AG04450 (cell line): ENCODE measurements around the gene TBC1D2. TPM values are rescaled to one million over a fixed set of nuclear protein-coding genes. Genes with fewer than 3 reads are reported as not detected.

Source experiments
- CTCF ChIA-PET: fragments of 300-600, 350-600 bp; formaldehyde crosslinking; extraction: SDS; loops from one replicate; lab custom pipeline; 2022; ENCODE audit warnings: antibody characterized with exemption, inconsistent platforms; lab: Charles Lee
- POLR2A ChIA-PET: fragments of 350-600 bp; formaldehyde crosslinking; extraction: SDS; loops from one replicate; lab custom pipeline; 2021; ENCODE audit warnings: antibody characterized with exemption, inconsistent platforms; lab: Yijun Ruan, JAX
- DNase-seq: peaks from one replicate; pipeline ENCODE4 v3.0.0-alpha.2; 2011; ENCODE audit warnings: low read depth, low spot score
- H3K27ac ChIP-seq: one replicate; pipeline ENCODE4 v1.5.1; 2012; ENCODE audit warnings: low read depth, low read length, control low read depth
- H3K27me3 ChIP-seq: one replicate; pipeline ENCODE4 v1.6.0; 2012; ENCODE audit warnings: low read length; ENCODE audit not compliant: control insufficient read depth, insufficient read depth
- H3K4me3 ChIP-seq: 2 replicates; pipeline ENCODE4 v1.5.1; 2011; ENCODE audit warnings: mild to moderate bottlenecking, low read depth, low read length, control low read depth
- H3K9me3 ChIP-seq: 2 replicates; pipeline ENCODE4 v1.5.1; 2012; ENCODE audit warnings: low read length; ENCODE audit not compliant: control insufficient read depth, insufficient read depth
- CTCF ChIP-seq: IDR thresholded peaks from 2 replicates; pipeline ENCODE4 v1.5.1; 2011; ENCODE audit warnings: low read depth, low read length, control low read depth, inconsistent platforms
- polyA plus RNA-seq: library from polyadenylated mRNA; depleted of rRNA; stranded (reverse); fragments of >200 nt; gene quantifications from 2 replicates; pipeline ENCODE4 v1.2.3, GENCODE V29; 2011

The TBC1D2 gene
- polyA plus RNA-seq, 1 experiment, result 17.2 TPM

GRCh38 chr9:98164912-98165311, 90.5 kb downstream of the TBC1D2 start:
- Histone ChIP-seq H3K27ac (no peak overlapping the region), H3K9me3 (no peaks in the 10 kb centered on the region), H3K4me3 (no peak overlapping the region), H3K27me3 (peaks cover 9% of the 10 kb centered on the region)
- ChIA-PET POLR2A (no interaction called here), CTCF (no interaction called here)
- no peak for TF ChIP-seq CTCF
- DNase-seq, result no peak

GRCh38 chr9:98162613-98163012, 92.8 kb downstream of the TBC1D2 start:
- Histone ChIP-seq H3K9me3 (no peaks in the 10 kb centered on the region), H3K4me3 (no peak overlapping the region), H3K27ac (no peak overlapping the region), H3K27me3 (peaks cover 14% of the 10 kb centered on the region)
- no peak for DNase-seq
- TF ChIP-seq CTCF, result no peak
- CTCF ChIA-PET, result no interaction called here
- POLR2A ChIA-PET, result no interaction called here

GRCh38 chr9:98161851-98162250, 93.6 kb downstream of the TBC1D2 start:
- CTCF ChIA-PET, result no interaction called here
- no peak for DNase-seq
- POLR2A ChIA-PET, result no interaction called here
- H3K4me3 ChIP-seq, result no peak overlapping the region
- H3K27me3 ChIP-seq, result peaks cover 14% of the 10 kb centered on the region
- no peak overlapping the region for H3K27ac ChIP-seq
- H3K9me3 ChIP-seq, result no peaks in the 10 kb centered on the region
- TF ChIP-seq CTCF, result no peak

GRCh38 chr9:98159790-98160189, 95.7 kb downstream of the TBC1D2 start:
- Histone ChIP-seq H3K27me3 (peaks cover 10% of the 10 kb centered on the region), H3K9me3 (no peaks in the 10 kb centered on the region), H3K27ac (no peak overlapping the region), H3K4me3 (no peak overlapping the region)
- no peak for DNase-seq
- no peak for TF ChIP-seq CTCF
- POLR2A ChIA-PET, result no interaction called here
- CTCF ChIA-PET, result no interaction called here

- TF ChIP-seq CTCF, result no peak
- no peak for DNase-seq
- H3K27ac ChIP-seq, result no peak overlapping the region
- no peaks in the 10 kb centered on the region for H3K9me3 ChIP-seq
- peaks cover 10% of the 10 kb centered on the region for H3K27me3 ChIP-seq
- POLR2A ChIA-PET, result no interaction called here
- CTCF ChIA-PET, result interaction anchor here (0.7 kb wide), 1 partner anchor 291 kb away, joined by 5 read pairs; no protein-coding TSS in a partner anchor
- no peak overlapping the region for H3K4me3 ChIP-seq
Observed at GRCh38 chr9:98159301-98159700, 96.1 kb downstream of the TBC1D2 start.
